Measurements from ENCODE around the gene EIF3A.

Gene EIF3A

DNA sequence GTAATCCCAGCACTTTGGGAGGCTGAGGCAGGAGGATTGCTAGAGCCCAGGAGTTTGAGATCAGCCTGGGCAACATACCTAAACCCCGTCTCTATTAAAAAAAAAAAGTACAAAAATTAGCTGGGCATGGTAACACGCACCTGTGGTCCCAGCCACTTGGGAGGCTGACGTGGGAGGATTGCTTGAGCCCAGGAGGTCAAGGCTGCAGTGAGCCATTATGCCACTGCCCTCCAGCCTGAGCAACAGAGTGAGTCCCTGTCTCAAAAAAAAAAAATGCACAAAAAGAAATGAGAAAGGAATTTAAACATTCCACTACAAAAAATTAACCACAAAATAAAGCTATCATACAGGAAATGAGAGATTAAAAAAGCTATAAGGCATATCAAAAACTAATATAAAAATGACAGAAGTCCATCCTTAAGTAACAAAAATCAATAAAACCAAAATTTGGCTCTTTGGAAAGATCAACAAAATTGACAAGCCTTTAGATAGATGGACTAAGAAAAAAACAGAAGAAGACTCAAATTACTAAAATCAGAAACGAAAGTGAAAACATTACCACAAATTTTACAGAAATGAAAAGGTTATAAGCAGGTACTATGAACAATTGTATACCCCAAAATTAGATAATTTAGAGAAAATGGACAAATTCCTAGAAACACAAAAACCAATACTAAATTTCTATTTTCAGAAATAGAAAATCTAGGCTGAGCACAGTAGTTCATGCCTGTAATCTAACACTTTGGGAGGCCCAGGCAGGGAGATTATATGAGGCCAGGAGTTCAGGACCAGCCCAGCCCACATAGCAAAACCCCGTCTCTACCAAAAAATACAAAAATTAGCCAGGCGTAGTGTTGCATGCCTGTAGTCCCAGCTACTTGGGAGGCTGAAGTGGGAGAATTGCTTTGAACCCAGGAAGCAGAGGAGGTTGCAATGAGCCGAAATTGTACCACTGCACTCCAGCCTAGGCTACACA is 93.5 kb downstream of the EIF3A start:
- DNase-seq: no peak
- peak overlapping the region; percentile 59 for H3K27ac Mint-ChIP-seq
- H3K9me3 Mint-ChIP-seq: peaks cover 9% of the 10 kb centered on the region
- no peak overlapping the region for H3K4me3 Mint-ChIP-seq
- H3K36me3 Mint-ChIP-seq (ENCODE audit: low read depth): peaks cover 6% of the 10 kb centered on the region
- H3K27me3 Mint-ChIP-seq: peaks cover 9% of the 10 kb centered on the region
- peaks cover 11% of the 10 kb centered on the region for H3K4me1 Mint-ChIP-seq (ENCODE audit: low read depth)

DNA sequence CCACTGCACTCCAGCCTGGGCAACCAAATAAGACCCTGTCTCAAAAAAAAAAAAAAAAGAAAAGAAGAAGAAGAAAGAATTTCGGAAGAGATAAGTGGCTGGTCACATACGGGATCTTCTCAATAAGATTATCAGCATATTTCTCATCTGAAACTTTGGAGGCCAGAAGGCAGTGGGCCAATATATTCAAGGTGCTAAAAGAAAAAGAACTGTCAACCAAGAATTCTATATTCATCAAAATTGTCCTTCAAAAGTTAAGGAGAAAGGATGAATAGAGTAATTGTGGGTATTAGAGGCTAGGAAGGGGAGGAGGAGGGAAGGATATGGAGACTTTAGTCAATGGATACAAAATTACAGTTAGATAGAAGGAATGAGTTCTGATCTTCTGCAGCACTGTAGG is 95.0 kb downstream of the EIF3A start:
- no peak overlapping the region for H3K4me3 Mint-ChIP-seq
- H3K4me1 Mint-ChIP-seq (ENCODE audit: low read depth): peaks cover 11% of the 10 kb centered on the region
- H3K27me3 Mint-ChIP-seq: peaks cover 13% of the 10 kb centered on the region
- H3K27ac Mint-ChIP-seq: no peak overlapping the region
- DNase-seq: no peak
- H3K36me3 Mint-ChIP-seq (ENCODE audit: low read depth): peaks cover 6% of the 10 kb centered on the region
- H3K9me3 Mint-ChIP-seq: peaks cover 9% of the 10 kb centered on the region

Measured in activated T-cell treated with anti-CD3 and anti-CD28 coated beads, Interleukin-2, amount 50 U/mL, for 24 hours (primary cell).